Measurements from ENCODE around the gene PCDH15. TPM values are rescaled to one million over a fixed set of nuclear protein-coding genes. Genes with fewer than 3 reads are reported as not detected.

Gene PCDH15
- total and polyA plus RNA-seq, 2 of the 13 experiments (the other 11 are each of a cell fraction or from before 2014, with no cell fraction given), result not detected

GRCh38 chr10:54833029-54833428 lies 32.0 kb upstream of the PCDH15 start:
- in situ Hi-C loops (cut with HindIII; ENCODE audit: extremely low pct_ligation_motif_present, low pct_unique_long_range_greater_than_20kb) (no loop called here), intact Hi-C loops (cut with micrococcal nuclease; ENCODE audit: unreplicated experiment) (no loop called here)
- Histone ChIP-seq H3K79me2 (ENCODE audit: insufficient read depth, low read length) (no peaks in the 10 kb centered on the region), H3K27me3 (ENCODE audit: control insufficient read depth in 1 of 2, insufficient read depth in 2 of 2, low read length in 2 of 2) (no peaks in the 10 kb centered on the region), H3K36me3 (replicated peaks in 1 of 2; ENCODE audit: control insufficient read depth in 1 of 2, insufficient read depth in 2 of 2, low read length in 2 of 2) (no peaks in the 10 kb centered on the region), H4K20me1 (ENCODE audit: insufficient read depth, low read length) (no peaks in the 10 kb centered on the region), H3K27ac (ENCODE audit: extremely low read length, insufficient read depth, low read length) (no peak overlapping the region), H3K4me3 (replicated peaks in 1 of 3; ENCODE audit: insufficient read depth in 1 of 3, low read depth in 2 of 3, low read length in 3 of 3) (no peak overlapping the region), H3K4me2 (ENCODE audit: low read depth, low read length) (no peak overlapping the region), H3K9ac (ENCODE audit: insufficient read depth, low read depth, low read length) (no peak overlapping the region), H3K4me1 (ENCODE audit: insufficient read depth, low read length) (no peaks in the 10 kb centered on the region), H3K9me3 (ENCODE audit: low read length) (no peaks in the 10 kb centered on the region), H2AFZ (ENCODE audit: low read length) (no peak overlapping the region)
- no TSS peak for BruUV-seq (replicated peaks)
- no peak for ATAC-seq
- 18% methylated on average over 2 of the region's 2 CpGs for WGBS (ENCODE audit: low lambda C conversion rate)
- FAIRE-seq, result no peak
- ChIA-PET POLR2A (no interaction called here), CTCF (ENCODE audit: low intra/inter-chr PET ratio, low total read pairs) (no interaction called here)
- no peak for DNase-seq (ENCODE audit: low spot score)
- TF ChIP-seq BCL6 (CRISPR knock-in tag; IDR thresholded peaks at IDR 0.05) (no peak), ATF7 (IDR thresholded peaks at IDR 0.05) (peak; percentile 69), ATF7 (CRISPR knock-in tag; IDR thresholded peaks at IDR 0.05) (no peak), CEBPB (IDR thresholded peaks at IDR 0.05; ENCODE audit: borderline replicate concordance, low read depth, low read length) (peak; percentile 32; the same call in 1 of the 2 replicates)

- H3K36me3 ChIP-seq (replicated peaks in 1 of 2; ENCODE audit: control insufficient read depth in 1 of 2, insufficient read depth in 2 of 2, low read length in 2 of 2), result no peaks in the 10 kb centered on the region
- TF ChIP-seq SOX6 (IDR thresholded peaks at IDR 0.05), result no peak
- no peak for TF ChIP-seq SOX6 (CRISPR knock-in tag; IDR thresholded peaks at IDR 0.05)
- TF ChIP-seq GPN1 (CRISPR knock-in tag; IDR thresholded peaks at IDR 0.05; ENCODE audit: borderline replicate concordance), result no peak
- TF ChIP-seq ZNF557 (CRISPR knock-in tag; IDR thresholded peaks at IDR 0.05), result no peak
- no peaks in the 10 kb centered on the region for H3K27me3 ChIP-seq (ENCODE audit: control insufficient read depth in 1 of 2, insufficient read depth in 2 of 2, low read length in 2 of 2)
- H3K79me2 ChIP-seq (ENCODE audit: insufficient read depth, low read length), result no peaks in the 10 kb centered on the region
- H3K9me3 ChIP-seq (ENCODE audit: low read length), result no peaks in the 10 kb centered on the region
- CTCF ChIA-PET (ENCODE audit: low intra/inter-chr PET ratio, low total read pairs), result no interaction called here
- H2AFZ ChIP-seq (ENCODE audit: low read length), result no peak overlapping the region
- no peak for FAIRE-seq
- ATAC-seq, result no peak
- 3% methylated on average over 1 of the region's 1 CpG for WGBS (ENCODE audit: low lambda C conversion rate)
- in situ Hi-C loops (cut with HindIII; ENCODE audit: extremely low pct_ligation_motif_present, low pct_unique_long_range_greater_than_20kb) (no loop called here), intact Hi-C loops (cut with micrococcal nuclease; ENCODE audit: unreplicated experiment) (no loop called here)
- no TSS peak for BruUV-seq (replicated peaks)
- DNase-seq (ENCODE audit: low spot score), result no peak
- POLR2A ChIA-PET, result no interaction called here
- H4K20me1 ChIP-seq (ENCODE audit: insufficient read depth, low read length), result no peaks in the 10 kb centered on the region
- H3K9ac ChIP-seq (ENCODE audit: insufficient read depth, low read depth, low read length), result no peak overlapping the region
- no peak overlapping the region for H3K4me3 ChIP-seq (replicated peaks in 1 of 3; ENCODE audit: insufficient read depth in 1 of 3, low read depth in 2 of 3, low read length in 3 of 3)
- no peaks in the 10 kb centered on the region for H3K4me1 ChIP-seq (ENCODE audit: insufficient read depth, low read length)
- H3K4me2 ChIP-seq (ENCODE audit: low read depth, low read length), result no peak overlapping the region
- no peak overlapping the region for H3K27ac ChIP-seq (ENCODE audit: extremely low read length, insufficient read depth, low read length)
Measured at GRCh38 chr10:54826994-54827560, 26.0 kb upstream of the PCDH15 start.

Data from HepG2 (cell line).